MCF 10A (cell line): Measurements from ENCODE around the gene TAF3. TPM values are rescaled to one million over a fixed set of nuclear protein-coding genes. Genes with fewer than 3 reads are reported as not detected.

Experiments used
- BruUV-seq: library from RNA; stranded (reverse); fragments of 400-500 nt; replicated peaks from 2 replicates; lab custom pipeline; 2021; lab: Mats Ljungman, UMichigan
- CTCF ChIA-PET: fragments of 300-600 bp; sonication (Branson Sonifier 250); formaldehyde crosslinking; extraction: SDS; loops from one replicate; lab custom pipeline; 2021; ENCODE audit warnings: antibody characterized with exemption, inconsistent platforms; lab: Yijun Ruan, JAX
- POLR2A ChIA-PET: fragments of 300-600, 350-650 bp; sonication (Branson Sonifier 250); formaldehyde crosslinking; extraction: SDS; loops from one replicate; lab custom pipeline; 2020; ENCODE audit warnings: antibody characterized with exemption, inconsistent platforms; lab: Yijun Ruan, JAX
- DNase-seq: peaks from one replicate; pipeline ENCODE4 v3.0.0-alpha.2; 2018; ENCODE audit not compliant: unreplicated experiment
- H3K27ac Mint-ChIP-seq: one replicate; pipeline ENCODE4 v1.8.0; 2022; ENCODE audit warnings: mild to moderate bottlenecking, low read depth, mixed read lengths; ENCODE audit not compliant: unreplicated experiment
- H3K27me3 Mint-ChIP-seq: one replicate; pipeline ENCODE4 v1.8.0; 2022; ENCODE audit warnings: mixed read lengths; ENCODE audit not compliant: insufficient read depth, unreplicated experiment
- H3K36me3 Mint-ChIP-seq: one replicate; pipeline ENCODE4 v1.8.0; 2022; ENCODE audit warnings: mild to moderate bottlenecking, moderate library complexity, mixed read lengths; ENCODE audit not compliant: insufficient read depth, unreplicated experiment
- H3K4me1 Mint-ChIP-seq: one replicate; pipeline ENCODE4 v1.8.0; 2022; ENCODE audit warnings: mixed read lengths; ENCODE audit not compliant: insufficient read depth, unreplicated experiment
- H3K4me3 Mint-ChIP-seq: one replicate; pipeline ENCODE4 v1.8.0; 2022; ENCODE audit warnings: mild to moderate bottlenecking, moderate library complexity, mixed read lengths; ENCODE audit not compliant: unreplicated experiment
- H3K9me3 Mint-ChIP-seq: one replicate; pipeline ENCODE4 v1.8.0; 2022; ENCODE audit warnings: mixed read lengths; ENCODE audit not compliant: unreplicated experiment
- intact Hi-C: fragments of 100-400 bp; cut with micrococcal nuclease; formaldehyde crosslinking; loops from 2 replicates; pipeline ENCODE4 v1.14.1; 2022
- total RNA-seq: library from RNA; stranded (reverse); gene quantifications from 2 replicates; pipeline ENCODE4 v1.2.3, GENCODE V29; 2022
- TF ChIP-seq, protein P1 (sequence below): fragments of 200-600 bp; IDR thresholded peaks from one replicate; pipeline ENCODE4 v1.8.0; 2022; ENCODE audit warnings: antibody characterized with exemption, mild to moderate bottlenecking; ENCODE audit not compliant: unreplicated experiment

Gene TAF3
- total RNA-seq, 1 experiment from 2014 or later: 9.9 TPM

DNA sequence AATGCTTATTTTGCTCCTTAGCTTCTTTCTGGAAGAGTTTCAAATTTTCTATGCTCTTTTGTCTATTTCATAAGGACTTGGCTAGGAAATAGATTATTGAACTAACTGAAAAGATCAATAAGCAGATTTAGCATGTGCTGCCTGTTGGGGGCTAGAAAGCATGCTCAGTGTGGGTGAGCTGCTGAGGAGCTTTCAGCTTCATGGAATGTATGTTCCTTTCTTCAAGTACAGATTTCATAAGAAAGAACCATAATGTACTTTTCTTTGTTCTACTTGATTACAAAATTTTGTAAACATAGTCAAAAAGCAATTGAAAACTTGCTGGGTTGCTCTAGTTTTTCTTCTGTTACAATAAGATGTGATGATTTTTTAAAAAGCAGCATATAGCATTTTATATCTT is 73.8 kb downstream of the TAF3 start:
- intact Hi-C loops: no loop called here
- BruUV-seq: no TSS peak
- ChIA-PET POLR2A (interaction anchor here (0.7 kb wide), 2 partner anchors 9 to 779 kb away, joined by 3 read pairs; no protein-coding TSS in a partner anchor), CTCF (interaction anchor here (0.7 to 1.1 kb wide), 3 partner anchors 856 to 1400 kb away, joined by 3 read pairs; no protein-coding TSS in a partner anchor)
- no peak for DNase-seq
- Mint-ChIP-seq H3K9me3 (no peaks in the 10 kb centered on the region), H3K36me3 (no peaks in the 10 kb centered on the region), H3K4me1 (peaks cover 5% of the 10 kb centered on the region), H3K27ac (no peak overlapping the region), H3K4me3 (no peak overlapping the region), H3K27me3 (no peaks in the 10 kb centered on the region)
- TF ChIP-seq, protein P1, sequence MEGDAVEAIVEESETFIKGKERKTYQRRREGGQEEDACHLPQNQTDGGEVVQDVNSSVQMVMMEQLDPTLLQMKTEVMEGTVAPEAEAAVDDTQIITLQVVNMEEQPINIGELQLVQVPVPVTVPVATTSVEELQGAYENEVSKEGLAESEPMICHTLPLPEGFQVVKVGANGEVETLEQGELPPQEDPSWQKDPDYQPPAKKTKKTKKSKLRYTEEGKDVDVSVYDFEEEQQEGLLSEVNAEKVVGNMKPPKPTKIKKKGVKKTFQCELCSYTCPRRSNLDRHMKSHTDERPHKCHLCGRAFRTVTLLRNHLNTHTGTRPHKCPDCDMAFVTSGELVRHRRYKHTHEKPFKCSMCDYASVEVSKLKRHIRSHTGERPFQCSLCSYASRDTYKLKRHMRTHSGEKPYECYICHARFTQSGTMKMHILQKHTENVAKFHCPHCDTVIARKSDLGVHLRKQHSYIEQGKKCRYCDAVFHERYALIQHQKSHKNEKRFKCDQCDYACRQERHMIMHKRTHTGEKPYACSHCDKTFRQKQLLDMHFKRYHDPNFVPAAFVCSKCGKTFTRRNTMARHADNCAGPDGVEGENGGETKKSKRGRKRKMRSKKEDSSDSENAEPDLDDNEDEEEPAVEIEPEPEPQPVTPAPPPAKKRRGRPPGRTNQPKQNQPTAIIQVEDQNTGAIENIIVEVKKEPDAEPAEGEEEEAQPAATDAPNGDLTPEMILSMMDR: no peak

DNA sequence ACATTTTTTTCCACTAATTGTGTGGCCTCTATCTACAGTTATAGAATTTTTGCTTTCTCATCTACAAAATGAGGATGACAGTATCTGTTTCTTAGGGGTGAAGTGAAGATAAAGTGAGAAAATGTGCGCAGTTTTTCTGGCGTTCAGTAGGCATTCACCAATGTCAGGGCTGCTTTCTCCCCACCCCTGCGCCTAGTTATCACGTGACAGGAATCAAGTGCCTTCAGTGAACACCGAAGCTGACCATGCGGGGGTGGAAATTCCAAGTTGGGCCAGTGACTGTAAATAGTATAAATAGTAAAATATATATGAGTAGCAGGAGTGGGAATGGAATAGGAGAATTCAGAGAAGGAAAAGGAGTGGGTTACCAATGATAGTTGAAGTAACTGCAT is 77.4 kb downstream of the TAF3 start:
- BruUV-seq: no TSS peak
- TF ChIP-seq, protein P1: no peak
- Mint-ChIP-seq H3K4me3 (no peak overlapping the region), H3K4me1 (peaks cover 5% of the 10 kb centered on the region), H3K27ac (no peak overlapping the region), H3K27me3 (no peaks in the 10 kb centered on the region), H3K36me3 (peaks cover 13% of the 10 kb centered on the region), H3K9me3 (no peaks in the 10 kb centered on the region)
- intact Hi-C loops: no loop called here
- ChIA-PET POLR2A (no interaction called here), CTCF (no interaction called here)
- DNase-seq: no peak

DNA sequence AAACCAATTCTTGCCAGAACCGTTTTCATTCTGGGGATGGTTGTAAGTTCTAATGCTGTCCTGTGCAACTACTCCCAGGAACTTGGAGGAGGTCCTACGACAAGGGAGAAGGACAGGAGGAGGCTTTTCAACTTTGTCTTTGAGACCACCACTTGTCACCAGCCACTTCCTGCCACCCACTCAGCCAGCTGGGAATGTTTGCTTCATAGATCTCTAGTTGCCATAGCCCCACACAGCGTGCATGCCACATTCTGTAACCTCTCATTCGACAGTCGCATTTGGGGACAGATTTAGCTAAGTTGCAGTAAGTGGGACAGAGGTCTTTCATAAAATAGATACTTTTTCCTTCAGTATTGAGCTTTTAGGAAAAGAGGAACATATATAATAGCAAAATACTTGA is 78.0 kb downstream of the TAF3 start:
- Mint-ChIP-seq H3K9me3 (no peaks in the 10 kb centered on the region), H3K4me1 (peaks cover 5% of the 10 kb centered on the region), H3K36me3 (peaks cover 13% of the 10 kb centered on the region), H3K27me3 (no peaks in the 10 kb centered on the region), H3K4me3 (no peak overlapping the region), H3K27ac (no peak overlapping the region)
- ChIA-PET POLR2A (interaction anchor here (0.6 kb wide), 1 partner anchor 1959 kb away, joined by 3 read pairs; no protein-coding TSS in a partner anchor), CTCF (no interaction called here)
- intact Hi-C loops: no loop called here
- TF ChIP-seq, protein P1: no peak
- no TSS peak for BruUV-seq
- DNase-seq: no peak

DNA sequence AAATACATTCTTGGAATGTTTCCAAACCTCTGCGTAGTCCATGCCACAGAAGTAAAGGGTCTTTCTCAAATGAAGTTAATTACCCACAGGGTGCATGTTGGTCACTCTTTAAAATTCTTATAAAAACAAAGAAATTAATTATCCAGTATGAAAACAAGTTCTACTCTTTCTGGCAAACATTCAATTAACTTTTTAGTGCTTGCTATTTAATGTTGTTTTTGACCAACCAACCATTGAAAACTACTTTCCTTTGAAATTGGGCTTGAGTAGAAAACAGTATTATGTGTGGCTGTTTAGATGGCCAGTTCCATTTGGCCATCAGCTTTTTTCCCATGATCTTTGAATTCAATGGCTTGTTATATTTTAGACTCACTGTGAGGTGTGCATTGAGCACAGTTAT is 83.0 kb downstream of the TAF3 start:
- no peaks in the 10 kb centered on the region for H3K9me3 Mint-ChIP-seq
- no TSS peak for BruUV-seq
- TF ChIP-seq, protein P1: no peak
- CTCF ChIA-PET: no interaction called here
- DNase-seq: no peak
- H3K4me1 Mint-ChIP-seq: no peaks in the 10 kb centered on the region
- intact Hi-C loops: no loop called here
- POLR2A ChIA-PET: no interaction called here
- no peak overlapping the region for H3K27ac Mint-ChIP-seq
- H3K4me3 Mint-ChIP-seq: no peak overlapping the region
- peaks cover 13% of the 10 kb centered on the region for H3K36me3 Mint-ChIP-seq
- H3K27me3 Mint-ChIP-seq: no peaks in the 10 kb centered on the region
